Neutrophil (primary cell): Measurements from ENCODE around the gene HSPA6.

Experiments
- H3K27ac ChIP-seq: fragments of 200-600 bp; sonication (generic); 2 replicates; pipeline ENCODE4 v1.5.1; 2016; ENCODE audit warnings: mild to moderate bottlenecking, moderate library complexity
- H3K27me3 ChIP-seq: fragments of 200-600 bp; sonication (generic); 2 replicates; pipeline ENCODE4 v1.6.0; 2016; ENCODE audit warnings: mild to moderate bottlenecking
- H3K36me3 ChIP-seq: fragments of 200-600 bp; sonication (generic); 2 replicates; pipeline ENCODE4 v1.5.1; 2017
- H3K4me1 ChIP-seq, 2 experiments: fragments of 200-600 bp in 1 of 2; sonication (generic) in 1 of 2; 1 replicate in 1 of 2; 2 replicates in 1 of 2; pipeline versions ENCODE4 v1.5.1 to v1.6.1; 2013 to 2016; ENCODE audit warnings: low read depth in 1 of 2, low read length in 1 of 2, mild to moderate bottlenecking in 1 of 2, moderate library complexity in 1 of 2; ENCODE audit not compliant: control insufficient read depth in 1 of 2, insufficient read depth in 1 of 2
- H3K4me3 ChIP-seq, 2 experiments: fragments of 200-600 bp in 1 of 2; sonication (generic) in 1 of 2; 1 replicate in 1 of 2; 2 replicates in 1 of 2; pipeline ENCODE4 v1.5.1; 2013 to 2016; ENCODE audit warnings: low read depth in 1 of 2, low read length in 1 of 2, mild to moderate bottlenecking in 1 of 2, moderate library complexity in 1 of 2
- H3K9me3 ChIP-seq: fragments of 200-600 bp; sonication (generic); 2 replicates; pipeline ENCODE4 v1.5.1; 2016
- TF ChIP-seq, protein P1 (sequence below): fragments of 200-600 bp; sonication (generic); IDR thresholded peaks from 2 replicates; pipeline ENCODE4 v1.5.1; 2016; ENCODE audit warnings: antibody characterized with exemption

HSPA6 gene

DNA sequence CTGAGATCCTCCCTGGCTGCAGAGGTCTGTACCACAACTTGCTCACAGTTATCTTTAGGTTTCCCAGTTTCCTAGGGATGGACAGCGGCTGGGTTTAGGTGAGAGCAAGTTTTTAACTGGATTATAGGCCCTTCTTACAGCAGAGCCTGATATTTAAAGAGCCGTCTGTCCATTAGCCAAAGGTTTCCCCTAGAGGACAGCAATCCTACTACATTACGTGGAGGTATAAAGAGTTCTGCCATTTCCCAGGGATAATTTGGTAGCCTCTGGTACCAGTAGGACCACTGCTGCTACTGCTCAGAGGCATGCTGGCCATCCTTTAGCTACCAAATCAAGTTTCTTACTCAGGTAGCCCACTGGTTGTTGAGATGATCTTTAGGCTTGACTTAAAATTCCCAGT, 41.0 kb upstream of the HSPA6 start:
- TF ChIP-seq, protein P1, sequence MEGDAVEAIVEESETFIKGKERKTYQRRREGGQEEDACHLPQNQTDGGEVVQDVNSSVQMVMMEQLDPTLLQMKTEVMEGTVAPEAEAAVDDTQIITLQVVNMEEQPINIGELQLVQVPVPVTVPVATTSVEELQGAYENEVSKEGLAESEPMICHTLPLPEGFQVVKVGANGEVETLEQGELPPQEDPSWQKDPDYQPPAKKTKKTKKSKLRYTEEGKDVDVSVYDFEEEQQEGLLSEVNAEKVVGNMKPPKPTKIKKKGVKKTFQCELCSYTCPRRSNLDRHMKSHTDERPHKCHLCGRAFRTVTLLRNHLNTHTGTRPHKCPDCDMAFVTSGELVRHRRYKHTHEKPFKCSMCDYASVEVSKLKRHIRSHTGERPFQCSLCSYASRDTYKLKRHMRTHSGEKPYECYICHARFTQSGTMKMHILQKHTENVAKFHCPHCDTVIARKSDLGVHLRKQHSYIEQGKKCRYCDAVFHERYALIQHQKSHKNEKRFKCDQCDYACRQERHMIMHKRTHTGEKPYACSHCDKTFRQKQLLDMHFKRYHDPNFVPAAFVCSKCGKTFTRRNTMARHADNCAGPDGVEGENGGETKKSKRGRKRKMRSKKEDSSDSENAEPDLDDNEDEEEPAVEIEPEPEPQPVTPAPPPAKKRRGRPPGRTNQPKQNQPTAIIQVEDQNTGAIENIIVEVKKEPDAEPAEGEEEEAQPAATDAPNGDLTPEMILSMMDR = no peak
- Histone ChIP-seq H3K27me3 (peaks cover 50% of the 10 kb centered on the region), H3K27ac (no peak overlapping the region), H3K9me3 (no peaks in the 10 kb centered on the region), H3K4me3 (no peak overlapping the region), H3K36me3 (no peaks in the 10 kb centered on the region), H3K4me1 (peaks cover 10 to 18% of the 10 kb centered on the region in 2 experiments)

DNA sequence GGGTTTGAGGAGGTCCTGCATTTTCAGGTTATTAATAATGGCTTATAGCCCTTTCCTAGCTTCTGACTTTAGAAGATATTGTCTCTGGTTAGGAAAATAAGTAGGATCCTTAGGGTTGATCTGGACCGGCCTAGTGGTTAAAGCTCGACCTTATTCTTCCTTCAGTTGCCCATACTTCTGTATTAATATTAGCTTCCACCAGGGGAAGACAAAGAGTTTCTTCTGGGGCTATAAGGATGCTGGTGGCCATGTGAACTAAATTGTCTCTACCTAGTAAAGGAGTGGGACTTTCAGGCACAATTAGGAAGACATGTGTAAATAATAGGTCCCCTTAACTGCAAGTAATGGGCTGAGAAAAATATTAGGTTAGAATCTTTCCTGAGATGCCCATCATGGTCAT, 39.7 kb upstream of the HSPA6 start:
- no peak overlapping the region for H3K4me3 ChIP-seq
- TF ChIP-seq, protein P1 = no peak
- peaks cover 40% of the 10 kb centered on the region for H3K27me3 ChIP-seq
- no peaks in the 10 kb centered on the region for H3K36me3 ChIP-seq
- H3K9me3 ChIP-seq = no peaks in the 10 kb centered on the region
- peaks cover 10 to 22% of the 10 kb centered on the region in 2 experiments for H3K4me1 ChIP-seq
- no peak overlapping the region for H3K27ac ChIP-seq

DNA sequence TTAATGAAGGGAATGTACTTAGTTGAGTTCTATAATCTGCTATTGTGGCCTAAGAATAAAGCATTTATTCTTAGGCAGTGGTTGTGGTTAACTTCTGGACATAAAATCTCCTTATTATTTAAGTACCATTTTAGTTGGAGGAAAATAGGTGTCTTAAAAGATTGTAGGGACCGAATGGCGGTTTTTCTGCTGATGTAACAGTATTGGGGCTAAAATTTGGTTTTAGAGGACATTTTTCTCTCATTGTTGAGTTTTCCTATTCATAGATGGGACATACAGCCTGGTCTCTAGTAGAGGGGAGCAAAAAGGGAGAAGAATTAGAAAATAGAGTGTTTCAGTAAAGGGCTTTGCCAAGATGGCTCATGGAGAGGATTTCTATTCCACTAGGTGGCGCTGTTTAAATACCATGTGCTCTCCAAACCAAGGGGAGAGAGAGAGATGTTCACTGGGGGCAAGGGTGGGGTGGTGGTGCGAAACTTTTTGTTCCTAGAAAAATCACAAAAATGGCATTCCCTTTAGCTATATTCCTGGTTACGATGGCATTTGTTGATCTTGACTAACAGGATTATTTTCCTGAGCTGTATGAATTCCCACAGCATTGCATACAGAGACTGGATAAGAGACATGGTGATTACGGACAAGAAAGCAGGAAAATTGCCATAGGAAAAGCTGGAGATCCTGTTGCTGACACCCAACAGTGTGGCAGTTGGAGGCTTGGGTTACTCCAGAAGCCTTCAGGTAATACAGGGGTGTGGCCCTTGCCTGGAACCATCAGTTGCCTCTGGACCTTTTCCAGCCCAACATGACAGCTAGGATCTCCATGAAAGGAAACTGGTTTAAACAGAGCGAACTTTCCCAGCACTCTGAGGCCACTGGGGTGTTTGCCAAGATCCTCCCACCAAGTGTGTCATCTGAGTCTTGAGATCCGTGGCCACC, 37.3 kb upstream of the HSPA6 start:
- TF ChIP-seq, protein P1 = peak; percentile 83
- peaks cover 33 to 46% of the 10 kb centered on the region in 2 experiments for H3K4me1 ChIP-seq
- H3K27me3 ChIP-seq = peaks cover 15% of the 10 kb centered on the region
- H3K4me3 ChIP-seq = no peak overlapping the region
- no peaks in the 10 kb centered on the region for H3K9me3 ChIP-seq
- no peaks in the 10 kb centered on the region for H3K36me3 ChIP-seq
- H3K27ac ChIP-seq = no peak overlapping the region

DNA sequence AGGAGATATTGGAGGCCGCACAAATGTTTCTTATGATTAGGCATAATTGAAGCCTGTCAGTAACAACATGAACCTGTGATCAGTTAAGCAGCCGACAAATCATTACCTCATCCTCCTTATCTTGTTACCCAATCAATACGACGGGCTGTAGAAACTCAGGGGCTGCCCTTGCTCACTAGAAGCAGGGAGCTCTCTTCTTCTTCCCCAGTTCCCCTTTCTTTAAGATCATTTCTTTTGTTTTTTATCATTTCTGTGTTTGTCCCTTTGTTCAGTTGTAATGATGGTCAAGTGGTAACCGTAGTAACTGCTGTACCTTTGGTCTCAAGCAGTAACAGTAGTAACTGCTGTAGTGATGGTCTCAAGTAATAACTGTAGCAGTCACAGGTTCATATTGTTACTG, 32.9 kb upstream of the HSPA6 start:
- TF ChIP-seq, protein P1 = no peak
- Histone ChIP-seq H3K27ac (peak overlapping the region; percentile 45), H3K27me3 (no peaks in the 10 kb centered on the region), H3K4me1 (peaks cover 44 to 60% of the 10 kb centered on the region in 2 experiments), H3K36me3 (no peaks in the 10 kb centered on the region), H3K9me3 (no peaks in the 10 kb centered on the region), H3K4me3 (peak overlapping the region; percentile 43 to 54)

DNA sequence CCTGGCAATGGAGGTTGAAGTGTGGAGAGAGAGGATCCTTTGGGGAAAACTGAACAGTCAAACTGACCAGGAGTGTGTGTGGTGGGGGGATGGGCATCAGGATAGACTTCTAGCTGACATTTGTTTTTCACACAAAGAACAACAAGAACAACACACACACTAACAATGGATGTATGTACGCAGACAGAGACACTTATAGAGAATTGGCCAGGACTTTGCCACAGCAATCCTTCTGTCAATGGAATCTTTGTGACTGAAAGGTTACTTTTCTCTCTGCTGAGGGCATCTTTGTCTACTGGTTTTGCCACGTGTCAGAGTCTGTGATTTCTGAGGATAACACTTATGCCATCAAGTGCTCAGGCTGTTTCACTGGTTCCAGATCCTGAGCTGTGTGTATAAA, 31.5 kb upstream of the HSPA6 start:
- TF ChIP-seq, protein P1 = no peak

More for the DNA sequence above, 31.5 kb upstream of the HSPA6 start:
- H3K27ac ChIP-seq = no peak overlapping the region
- H3K4me1 ChIP-seq = peaks cover 34 to 49% of the 10 kb centered on the region in 2 experiments
- no peaks in the 10 kb centered on the region for H3K27me3 ChIP-seq
- H3K9me3 ChIP-seq = no peaks in the 10 kb centered on the region
- H3K36me3 ChIP-seq = no peaks in the 10 kb centered on the region
- no peak overlapping the region for H3K4me3 ChIP-seq
